ENCODE results near the gene UNC13B. TPM values are rescaled to one million over a fixed set of nuclear protein-coding genes. Genes with fewer than 3 reads are reported as not detected.

UNC13B gene
- total RNA-seq, 1 experiment from 2014 or later, result 19.7 TPM

- no peaks in the 10 kb centered on the region for H3K27me3 Mint-ChIP-seq (ENCODE audit: insufficient read depth, unreplicated experiment)
- no peaks in the 10 kb centered on the region for H3K9me3 Mint-ChIP-seq (ENCODE audit: unreplicated experiment)
- Histone ChIP-seq H3K27me3 (replicated peaks; ENCODE audit: control insufficient read depth, insufficient read depth, low read length) (no peaks in the 10 kb centered on the region), H3K4me3 (ENCODE audit: low read depth, low read length) (peak overlapping the region; percentile 92), H3K9me3 (no peaks in the 10 kb centered on the region), H3K36me3 (ENCODE audit: control insufficient read depth, insufficient read depth, low read length) (no peaks in the 10 kb centered on the region), H3K4me1 (peaks cover 32% of the 10 kb centered on the region)
- ChIA-PET CTCF (interaction anchor here (0.9 kb wide), 1 partner anchor 439 kb away, joined by 5 read pairs; no protein-coding TSS in a partner anchor), POLR2A (interaction anchor here (0.5 to 3.3 kb wide), 2 partner anchors 11 to 40 kb away, joined by 3 to 26 read pairs; partner anchors contain the start of gene STOML2)
- peaks cover 27% of the 10 kb centered on the region for H3K4me1 Mint-ChIP-seq (ENCODE audit: low read depth, unreplicated experiment)
- BruUV-seq (replicated peaks), result no TSS peak
- peak overlapping the region; percentile 91 for H3K4me3 Mint-ChIP-seq (ENCODE audit: unreplicated experiment)
- intact Hi-C loops (cut with micrococcal nuclease; ENCODE audit: unreplicated experiment), result loop anchor here (5.0 to 10.0 kb wide), 2 partner anchors 488 to 621 kb away; partner anchors contain the start of genes CREB3 and TLN1
- peak; percentile 66 to 83 for DNase-seq
- peak overlapping the region; percentile 35 for H3K27ac Mint-ChIP-seq (ENCODE audit: unreplicated experiment)
- TF ChIP-seq, protein P1, sequence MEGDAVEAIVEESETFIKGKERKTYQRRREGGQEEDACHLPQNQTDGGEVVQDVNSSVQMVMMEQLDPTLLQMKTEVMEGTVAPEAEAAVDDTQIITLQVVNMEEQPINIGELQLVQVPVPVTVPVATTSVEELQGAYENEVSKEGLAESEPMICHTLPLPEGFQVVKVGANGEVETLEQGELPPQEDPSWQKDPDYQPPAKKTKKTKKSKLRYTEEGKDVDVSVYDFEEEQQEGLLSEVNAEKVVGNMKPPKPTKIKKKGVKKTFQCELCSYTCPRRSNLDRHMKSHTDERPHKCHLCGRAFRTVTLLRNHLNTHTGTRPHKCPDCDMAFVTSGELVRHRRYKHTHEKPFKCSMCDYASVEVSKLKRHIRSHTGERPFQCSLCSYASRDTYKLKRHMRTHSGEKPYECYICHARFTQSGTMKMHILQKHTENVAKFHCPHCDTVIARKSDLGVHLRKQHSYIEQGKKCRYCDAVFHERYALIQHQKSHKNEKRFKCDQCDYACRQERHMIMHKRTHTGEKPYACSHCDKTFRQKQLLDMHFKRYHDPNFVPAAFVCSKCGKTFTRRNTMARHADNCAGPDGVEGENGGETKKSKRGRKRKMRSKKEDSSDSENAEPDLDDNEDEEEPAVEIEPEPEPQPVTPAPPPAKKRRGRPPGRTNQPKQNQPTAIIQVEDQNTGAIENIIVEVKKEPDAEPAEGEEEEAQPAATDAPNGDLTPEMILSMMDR (IDR thresholded peaks at IDR 0.05; ENCODE audit: insufficient read depth in 1 of 2, low read depth in 1 of 2, low read length in 1 of 2, severe bottlenecking in 1 of 2, unreplicated experiment in 1 of 2), result no peak
- H3K36me3 Mint-ChIP-seq (ENCODE audit: insufficient read depth, unreplicated experiment), result peaks cover 28% of the 10 kb centered on the region
Measured at GRCh38 chr9:35114113-35114839, 47.5 kb upstream of the UNC13B start.

DNA sequence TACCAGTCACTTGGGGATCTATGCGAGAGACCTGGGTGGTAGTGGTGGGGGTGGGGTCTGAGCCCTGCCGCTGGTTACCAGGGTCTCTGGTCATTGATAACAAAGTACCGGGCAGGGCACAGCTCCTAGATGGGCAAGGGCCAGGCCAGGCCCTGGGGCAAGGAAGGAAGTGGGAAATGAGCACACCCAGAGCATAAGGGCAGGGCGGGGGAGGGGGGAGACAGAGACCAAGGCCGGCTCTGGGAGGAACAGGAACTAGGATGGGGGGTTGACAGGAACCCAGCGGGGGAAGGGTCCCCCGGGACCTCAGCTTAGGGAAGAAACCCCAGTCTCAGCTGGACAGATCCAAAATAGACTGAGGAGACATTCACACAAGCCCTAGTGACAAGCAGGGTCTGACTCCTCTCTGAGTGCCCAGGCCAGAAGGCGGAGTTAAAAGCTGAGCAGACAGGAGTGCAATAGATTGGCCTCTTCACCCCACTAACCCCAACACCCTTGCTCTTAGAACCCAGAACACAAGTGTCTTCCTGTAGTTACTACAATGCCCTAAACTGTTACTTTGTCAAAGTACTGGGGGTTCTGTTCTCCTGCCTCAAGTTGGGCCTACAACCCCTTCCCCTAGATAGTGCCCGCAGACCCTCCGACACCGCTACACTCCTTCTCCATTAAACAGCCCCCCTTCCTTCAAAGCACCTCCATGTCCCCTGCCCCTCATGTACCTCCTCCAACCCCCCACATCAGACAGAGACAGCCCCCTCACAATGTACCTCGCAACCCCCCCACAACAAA is 46.8 kb upstream of the UNC13B start:
- CTCF ChIA-PET, result interaction anchor here (0.6 to 3.0 kb wide), 13 partner anchors 9 to 477 kb away, joined by 3 to 54 read pairs (median 5); partner anchors contain the start of genes SIGMAR1, STOML2, UNC13B and VCP
- intact Hi-C loops (cut with micrococcal nuclease; ENCODE audit: unreplicated experiment), result loop anchor here (1.0 to 10.0 kb wide), 4 partner anchors 12 to 620 kb away; partner anchors contain the start of genes CREB3, STOML2 and TLN1

More for the DNA sequence above, 46.8 kb upstream of the UNC13B start:
- H3K36me3 ChIP-seq (ENCODE audit: control insufficient read depth, insufficient read depth, low read length), result no peaks in the 10 kb centered on the region
- Mint-ChIP-seq H3K27ac (ENCODE audit: unreplicated experiment) (peak overlapping the region; percentile 68), H3K27me3 (ENCODE audit: insufficient read depth, unreplicated experiment) (no peaks in the 10 kb centered on the region), H3K4me1 (ENCODE audit: low read depth, unreplicated experiment) (peaks cover 27% of the 10 kb centered on the region), H3K9me3 (ENCODE audit: unreplicated experiment) (no peaks in the 10 kb centered on the region), H3K36me3 (ENCODE audit: insufficient read depth, unreplicated experiment) (peaks cover 23% of the 10 kb centered on the region), H3K4me3 (ENCODE audit: unreplicated experiment) (peak overlapping the region; percentile 91)
- TF ChIP-seq, protein P1 (IDR thresholded peaks at IDR 0.05; ENCODE audit: insufficient read depth in 1 of 2, low read depth in 1 of 2, low read length in 1 of 2, severe bottlenecking in 1 of 2, unreplicated experiment in 1 of 2), result no peak
- no TSS peak for BruUV-seq (replicated peaks)
- peak in 1 of 2 experiments; percentile 41 for DNase-seq
- H3K9me3 ChIP-seq, result no peaks in the 10 kb centered on the region
- no peaks in the 10 kb centered on the region for H3K27me3 ChIP-seq (replicated peaks; ENCODE audit: control insufficient read depth, insufficient read depth, low read length)
- POLR2A ChIA-PET, result interaction anchor here (0.5 to 3.3 kb wide), 8 partner anchors 12 to 144 kb away, joined by 3 to 26 read pairs (median 6); partner anchors contain the start of genes FANCG, PIGO, STOML2 and UNC13B
- H3K4me1 ChIP-seq, result peaks cover 32% of the 10 kb centered on the region
- peak overlapping the region; percentile 92 for H3K4me3 ChIP-seq (ENCODE audit: low read depth, low read length)

Data from Caco-2 (cell line).